Measurements from ENCODE around the gene STATH. TPM values are rescaled to one million over a fixed set of nuclear protein-coding genes. Genes with fewer than 3 reads are reported as not detected.
"Not testable (repeated sequence)": the region's sequence is repeated elsewhere in the genome, so short reads cannot be mapped to it uniquely, and the experiment has no call there.

Gene STATH
- polyA plus RNA-seq, 4 donors = 0.26 to 0.69 (median 0.43) TPM

DNA sequence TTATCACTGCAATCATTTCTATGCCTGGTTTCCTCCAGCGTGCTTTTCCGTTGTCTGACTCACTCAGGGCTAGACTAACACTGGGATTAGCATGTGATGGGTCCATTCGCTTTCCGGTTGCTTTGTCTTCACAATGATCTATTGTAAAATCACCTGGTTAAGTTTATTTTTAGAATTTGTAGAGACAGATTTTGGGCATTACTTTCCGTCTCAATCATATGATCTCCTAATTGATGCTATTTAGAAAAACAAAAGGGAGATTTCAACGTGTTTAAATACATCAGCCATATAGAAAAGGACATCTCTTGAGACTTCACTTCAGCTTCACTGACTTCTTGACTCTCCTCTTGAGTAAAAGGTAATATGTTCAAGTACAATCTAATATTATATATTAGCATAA is 54.4 kb downstream of the STATH start, which contains the start of gene HTN1:
Gene HTN1 (plus strand): TSS at position 301 of the 400 bp plus-strand sequence. CDS start 2,639 bp downstream, outside the sequence.
- not testable (repeated sequence) for DNase-seq (ENCODE audit: low read depth in 4 of 4, low spot score in 3 of 4)

Other genes with a start within 250 kb of the STATH start
- 1 to 10 TPM in 2 of 4 donors, under 1 TPM in 2; 0.87 to 1.8 (median 1.2) TPM for gene SULT1B1, start 235.3 kb upstream of the STATH start, polyA plus RNA-seq (ENCODE audit: insufficient read length in 4 of 4)
- gene SULT1E1, start 135.8 kb upstream of the STATH start, polyA plus RNA-seq (ENCODE audit: insufficient read length in 4 of 4) = 100 to 1,000 TPM; 335 to 659 (median 589) TPM
- gene CSN1S1, start 64.9 kb upstream of the STATH start, polyA plus RNA-seq (ENCODE audit: insufficient read length in 4 of 4) = under 1 TPM in 1 of 4 donors, not detected in 3; 0.09 TPM
- gene CSN2, start 30.2 kb upstream of the STATH start, polyA plus RNA-seq (ENCODE audit: insufficient read length in 4 of 4) = not detected
- not detected for gene HTN3, start 32.5 kb downstream of the STATH start, polyA plus RNA-seq (ENCODE audit: insufficient read length in 4 of 4)
- under 1 TPM in 1 of 4 donors, not detected in 3; 0.01 TPM for gene HTN1, start 54.5 kb downstream of the STATH start, polyA plus RNA-seq (ENCODE audit: insufficient read length in 4 of 4)
- under 1 TPM; 0.04 to 0.14 (median 0.06) TPM for gene PRR27, start 158.3 kb downstream of the STATH start, polyA plus RNA-seq (ENCODE audit: insufficient read length in 4 of 4)
- 1 to 10 TPM in 3 of 4 donors, under 1 TPM in 1; 0.65 to 1.9 (median 1.3) TPM for gene ODAM, start 199.8 kb downstream of the STATH start, polyA plus RNA-seq (ENCODE audit: insufficient read length in 4 of 4)
- gene FDCSP, start 230.2 kb downstream of the STATH start, polyA plus RNA-seq (ENCODE audit: insufficient read length in 4 of 4) = 1 to 10 TPM in 2 of 4 donors, under 1 TPM in 2; 0.49 to 2.0 (median 0.89) TPM
- gene CSN3, start 246.6 kb downstream of the STATH start, polyA plus RNA-seq (ENCODE audit: insufficient read length in 4 of 4) = under 1 TPM in 1 of 4 donors, not detected in 3; 0.06 TPM